OCI-M2 (cell line): ENCODE data around the gene ATP6AP1.
A peak's percentile ranks its signal among the peaks of the same experiment; 100 is the strongest.
"Not testable (repeated sequence)": the region's sequence is repeated elsewhere in the genome, so short reads cannot be mapped to it uniquely, and the experiment has no call there.

Experiments
- DNase-seq: peaks from one replicate; lab custom pipeline; 2025; ENCODE audit not compliant: unreplicated experiment; lab: John Stamatoyannopoulos, UW

ATP6AP1 gene, protein sequence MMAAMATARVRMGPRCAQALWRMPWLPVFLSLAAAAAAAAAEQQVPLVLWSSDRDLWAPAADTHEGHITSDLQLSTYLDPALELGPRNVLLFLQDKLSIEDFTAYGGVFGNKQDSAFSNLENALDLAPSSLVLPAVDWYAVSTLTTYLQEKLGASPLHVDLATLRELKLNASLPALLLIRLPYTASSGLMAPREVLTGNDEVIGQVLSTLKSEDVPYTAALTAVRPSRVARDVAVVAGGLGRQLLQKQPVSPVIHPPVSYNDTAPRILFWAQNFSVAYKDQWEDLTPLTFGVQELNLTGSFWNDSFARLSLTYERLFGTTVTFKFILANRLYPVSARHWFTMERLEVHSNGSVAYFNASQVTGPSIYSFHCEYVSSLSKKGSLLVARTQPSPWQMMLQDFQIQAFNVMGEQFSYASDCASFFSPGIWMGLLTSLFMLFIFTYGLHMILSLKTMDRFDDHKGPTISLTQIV

GRCh38 chrX:154428176-154429171 is at the start of gene ATP6AP1:
TSS of gene ATP6AP1 (plus strand) at chrX:154428677. CDS start at chrX:154428693, 16 bp downstream.
- no peak for DNase-seq

DNA sequence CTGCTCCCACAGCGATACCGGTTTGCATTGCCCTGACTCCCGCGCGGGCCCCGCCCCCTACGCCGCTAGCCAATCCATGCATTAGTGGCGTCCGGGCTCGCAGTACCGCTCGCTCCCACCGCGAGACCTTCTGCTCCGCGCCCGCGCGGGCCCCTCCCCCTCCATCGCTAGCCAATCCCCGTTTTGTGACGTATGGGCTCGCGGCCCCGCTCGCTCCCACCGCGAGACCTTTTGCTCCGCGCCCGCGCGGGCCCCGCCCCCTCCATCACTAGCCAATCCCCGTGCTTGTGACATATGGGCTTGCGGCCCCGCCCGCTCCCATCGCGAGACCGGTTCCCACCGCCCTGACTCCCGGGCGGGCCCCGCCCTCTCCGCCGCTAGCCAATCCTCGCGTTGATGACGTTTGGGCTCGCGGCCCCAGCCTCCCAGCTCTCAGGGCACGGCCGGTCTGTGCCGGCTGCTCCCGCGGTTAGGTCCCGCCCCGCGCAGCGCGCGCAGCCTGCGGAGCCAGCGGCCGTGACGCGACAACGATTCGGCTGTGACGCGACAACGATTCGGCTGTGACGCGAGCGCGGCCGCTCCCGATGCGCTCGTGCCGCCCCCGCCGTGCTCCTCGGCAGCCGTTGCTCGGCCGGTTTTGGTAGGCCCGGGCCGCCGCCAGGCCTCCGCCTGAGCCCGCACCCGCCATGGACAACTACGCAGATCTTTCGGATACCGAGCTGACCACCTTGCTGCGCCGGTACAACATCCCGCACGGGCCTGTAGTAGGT is 49.5 kb upstream of the ATP6AP1 start, which contains the start of gene EMD:
Gene EMD, plus strand, starts transcription at position 497 of the 770 bp plus-strand sequence. Its CDS starts 190 bp downstream, at position 687.
- peak; percentile 69 for DNase-seq

DNA sequence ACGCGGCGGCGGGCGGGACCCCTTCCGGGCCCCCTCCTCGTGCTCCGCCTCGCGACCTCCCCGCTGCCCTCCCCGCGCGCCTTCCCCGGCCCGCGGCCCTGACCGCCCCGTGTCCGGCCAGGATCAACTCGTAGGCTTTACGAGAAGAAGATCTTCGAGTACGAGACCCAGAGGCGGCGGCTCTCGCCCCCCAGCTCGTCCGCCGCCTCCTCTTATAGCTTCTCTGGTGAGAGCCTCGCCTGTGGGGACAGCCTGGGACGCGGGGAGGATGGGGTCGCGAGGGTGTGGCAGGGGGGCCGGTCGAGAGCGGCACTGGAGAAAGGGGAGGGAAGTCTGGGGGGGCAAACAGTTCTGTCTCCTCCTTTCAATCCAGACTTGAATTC is 48.9 kb upstream of the ATP6AP1 start:
- no peak for DNase-seq

DNA sequence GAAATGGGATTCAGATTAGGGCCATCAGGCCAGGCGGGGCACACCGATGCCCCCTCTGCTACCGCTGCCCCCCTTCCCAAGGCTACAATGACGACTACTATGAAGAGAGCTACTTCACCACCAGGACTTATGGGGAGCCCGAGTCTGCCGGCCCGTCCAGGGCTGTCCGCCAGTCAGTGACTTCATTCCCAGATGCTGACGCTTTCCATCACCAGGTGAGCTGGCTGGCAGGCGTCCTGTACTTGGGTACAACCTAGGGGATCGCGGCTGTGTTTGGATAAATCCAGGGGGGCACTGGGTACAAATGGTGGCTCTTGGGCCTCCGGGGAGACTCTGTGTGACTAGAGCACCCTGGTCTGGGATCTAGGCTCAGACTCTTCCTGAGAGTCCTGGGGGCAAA is 48.3 kb upstream of the ATP6AP1 start:
- DNase-seq = no peak

GRCh38 chrX:154380787-154381186 is 47.7 kb upstream of the ATP6AP1 start:
- DNase-seq = no peak

DNA sequence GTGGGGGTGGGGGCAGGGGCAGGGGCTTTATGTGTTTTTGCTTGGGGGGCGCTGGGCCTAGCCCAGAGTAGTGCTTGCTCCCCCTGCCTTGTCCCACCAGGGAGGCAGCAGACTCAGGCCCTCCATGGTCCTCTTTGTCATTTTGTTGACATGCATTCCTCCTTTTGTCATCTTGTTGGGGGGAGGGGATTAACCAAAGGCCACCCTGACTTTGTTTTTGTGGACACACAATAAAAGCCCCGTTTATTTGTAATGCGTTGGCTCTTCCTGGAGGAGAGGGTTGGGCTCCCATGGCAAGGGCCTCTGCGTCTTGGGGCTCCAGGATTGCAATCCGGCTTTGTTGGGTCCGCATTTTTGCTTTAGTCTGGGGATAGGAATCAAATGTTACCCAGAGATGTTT is 47.2 kb upstream of the ATP6AP1 start:
- DNase-seq = no peak

DNA sequence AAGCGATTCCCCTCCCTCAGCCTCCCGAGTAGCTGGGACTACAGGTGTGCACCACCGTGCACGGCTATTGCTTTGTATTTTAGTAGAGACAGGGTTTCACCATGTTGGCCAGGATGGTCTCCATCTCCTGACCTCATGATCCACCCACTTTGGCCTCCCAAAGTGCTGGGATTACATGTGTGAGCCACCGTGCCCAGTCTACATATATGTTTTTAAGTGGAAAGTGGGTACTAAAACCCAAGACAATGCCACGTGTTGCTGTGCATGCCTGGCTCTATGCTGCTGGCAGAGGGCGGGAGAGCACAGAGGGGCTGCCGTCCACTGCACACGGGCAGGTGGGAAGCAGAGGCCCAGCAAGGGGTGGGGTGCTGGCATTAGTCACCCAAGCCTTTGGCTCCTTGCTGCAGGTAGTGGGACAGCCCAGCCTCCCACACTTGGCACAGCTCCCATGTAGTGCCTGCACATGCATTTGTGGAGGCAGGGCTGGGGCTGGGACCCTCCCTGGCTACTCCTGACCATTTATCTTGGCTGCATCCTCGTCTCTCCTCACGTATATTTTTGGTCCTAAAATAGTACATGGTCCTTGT is 45.9 kb upstream of the ATP6AP1 start:
- no peak for DNase-seq

GRCh38 chrX:154383359-154384283 is 44.9 kb upstream of the ATP6AP1 start:
- DNase-seq = no peak

DNA sequence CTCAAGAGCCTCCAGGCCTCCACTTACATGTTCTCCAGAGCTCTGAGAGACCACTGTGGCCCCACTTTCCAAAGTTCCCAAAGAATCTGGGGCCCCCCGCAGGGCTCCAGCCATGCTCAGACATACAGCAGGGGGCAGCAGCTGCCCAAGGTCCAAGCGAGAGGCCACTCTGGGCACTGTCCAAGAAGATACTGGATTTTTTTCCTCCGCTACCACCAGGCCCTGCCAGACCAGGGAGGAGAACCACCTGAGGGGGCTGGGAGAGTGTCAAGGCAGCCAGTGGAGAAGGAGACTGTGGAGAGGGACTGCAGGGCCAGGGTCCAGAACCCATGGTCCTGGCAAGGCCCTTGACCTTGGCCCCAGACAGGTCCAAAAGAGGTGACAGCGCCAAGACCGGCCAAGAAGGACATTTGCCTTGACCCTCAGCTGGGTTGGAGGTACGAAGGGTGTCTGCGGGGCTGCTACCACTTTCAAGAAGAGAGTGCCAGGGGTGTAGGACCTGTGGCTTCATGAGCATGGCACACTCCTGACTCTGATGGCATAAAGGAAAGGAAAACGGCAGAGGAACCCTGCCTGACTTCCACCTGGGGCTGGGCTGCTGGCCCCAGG is 44.1 kb upstream of the ATP6AP1 start:
- no peak for DNase-seq

- DNase-seq = not testable (repeated sequence)
Observed at GRCh38 chrX:154388094-154388493, 40.4 kb upstream of the ATP6AP1 start.

GRCh38 chrX:154388649-154389048 is 39.8 kb upstream of the ATP6AP1 start:
- DNase-seq = not testable (repeated sequence)

- DNase-seq = not testable (repeated sequence)
Observed at GRCh38 chrX:154389812-154390747, 38.4 kb upstream of the ATP6AP1 start.

DNA sequence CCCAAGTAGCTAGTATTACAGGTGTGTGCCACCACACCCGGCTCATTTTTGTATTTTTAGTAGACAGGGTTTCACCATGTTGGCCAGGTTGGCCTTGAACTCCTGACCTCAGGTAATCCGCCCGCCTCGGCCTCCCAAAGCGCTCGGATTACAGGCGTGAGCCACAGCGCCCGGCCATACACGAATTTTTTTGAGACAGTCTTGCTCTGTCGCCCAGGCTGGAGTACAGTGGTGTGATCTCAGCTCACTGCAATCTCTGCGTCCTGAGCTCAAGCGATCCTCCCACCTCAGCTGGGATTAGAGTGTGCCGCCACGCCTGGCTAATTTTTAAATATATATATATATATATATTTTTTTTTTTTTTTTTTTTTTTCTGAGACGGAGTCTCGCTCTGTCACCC is 32.1 kb upstream of the ATP6AP1 start:
- not testable (repeated sequence) for DNase-seq

DNA sequence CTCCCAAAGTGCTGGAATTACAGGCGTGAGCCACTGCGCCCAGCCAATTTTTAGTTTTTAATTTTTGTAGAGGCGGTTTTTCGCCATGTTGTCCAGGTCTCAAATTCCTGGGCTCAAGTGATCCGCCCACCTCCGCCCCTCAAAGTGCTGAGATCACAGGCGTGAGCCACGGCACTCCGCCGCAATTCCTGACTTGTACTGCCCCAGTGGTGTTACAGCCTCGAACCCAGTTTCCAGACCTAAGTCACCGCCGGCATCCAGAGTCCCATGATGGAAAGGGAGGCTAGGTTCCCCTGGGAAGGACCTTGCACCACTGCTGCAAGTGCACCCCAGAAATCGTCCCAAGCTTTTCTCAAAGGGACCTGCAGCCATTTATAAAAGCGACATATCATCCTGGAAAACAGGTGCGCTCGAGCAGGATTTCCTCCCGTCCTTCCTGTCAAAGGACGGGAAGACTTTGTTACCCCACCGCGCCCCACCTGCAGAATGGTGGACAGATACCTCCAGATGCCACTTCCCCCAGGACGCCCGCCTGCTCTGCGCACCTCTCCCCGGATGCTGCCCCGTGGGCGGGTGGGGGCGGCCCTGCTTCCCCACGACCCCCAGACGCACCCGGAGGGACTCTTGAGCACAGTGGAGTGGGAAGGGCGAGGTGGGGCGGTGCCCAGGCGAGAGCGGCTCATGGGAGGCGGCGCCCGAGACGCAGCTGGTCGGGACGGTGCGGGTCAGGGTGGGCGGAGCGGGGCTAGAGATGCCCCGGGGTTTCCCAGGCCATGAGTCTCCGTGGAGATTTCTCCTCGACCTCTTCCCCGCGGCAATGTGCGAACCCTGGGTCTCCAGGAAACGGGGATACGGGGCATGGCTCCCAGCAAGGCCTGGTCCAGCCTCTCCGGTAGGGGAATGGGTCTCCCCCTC is 31.2 kb upstream of the ATP6AP1 start:
- no peak for DNase-seq

GRCh38 chrX:154397888-154398667 is 30.4 kb upstream of the ATP6AP1 start, which contains the start of gene RPL10:
TSS of gene RPL10 (plus strand) at chrX:154398377. CDS start at chrX:154398520, 143 bp downstream.
- peak; percentile 18 for DNase-seq
